HepG2 (cell line): ENCODE measurements around the gene EXOC6B. TPM values are rescaled to one million over a fixed set of nuclear protein-coding genes. Genes with fewer than 3 reads are reported as not detected.

Experiments used
- ARNT ChIP-seq: fragments of 450-650 bp; IDR thresholded peaks from 2 replicates; pipeline ENCODE4 v1.6.1; 2017
- JDP2 ChIP-seq: sonication (generic); formaldehyde crosslinking; IDR thresholded peaks from 2 replicates; pipeline ENCODE4 v1.8.1; 2022; ENCODE audit warnings: missing genetic modification reagents, borderline replicate concordance
- KLF13 ChIP-seq: sonication (generic); formaldehyde crosslinking; IDR thresholded peaks from 2 replicates; pipeline ENCODE4 v1.4.0; 2020; ENCODE audit warnings: mild to moderate bottlenecking, missing genetic modification reagents
- MEF2D ChIP-seq: sonication (generic); formaldehyde crosslinking; IDR thresholded peaks from 2 replicates; pipeline ENCODE4 v1.5.1; 2020; ENCODE audit warnings: mild to moderate bottlenecking, missing genetic modification reagents
- NFYB ChIP-seq: sonication (generic); formaldehyde crosslinking; IDR thresholded peaks from 2 replicates; pipeline ENCODE4 v1.4.0; 2020; ENCODE audit warnings: missing genetic modification reagents
- NONO ChIP-seq, 2 experiments: fragments of 450-650 bp in 1 of 2; sonication (generic) in 1 of 2; formaldehyde crosslinking in 1 of 2; IDR thresholded peaks in 1 of 2; conservative IDR thresholded peaks in 1 of 2; 2 replicates each; pipeline versions ENCODE4 v1.6.1 to v1.8.0; 2017 to 2022; ENCODE audit warnings: mild to moderate bottlenecking in 1 of 2, missing genetic modification reagents in 1 of 2, moderate library complexity in 1 of 2
- NRL ChIP-seq: sonication (generic); formaldehyde crosslinking; IDR thresholded peaks from 2 replicates; pipeline ENCODE4 v1.5.0; 2020; ENCODE audit warnings: missing genetic modification reagents, mild to moderate bottlenecking, moderate library complexity, borderline replicate concordance
- RBM22 ChIP-seq: fragments of 200-400 bp; formaldehyde crosslinking; optimal IDR thresholded peaks from 2 replicates; pipeline ENCODE3; 2017; ENCODE audit warnings: mild to moderate bottlenecking, low read length, moderate library complexity
- SKI ChIP-seq: fragments of 450-650 bp; IDR thresholded peaks from one replicate; pipeline ENCODE4 v1.6.1; 2018; ENCODE audit warnings: mild to moderate bottlenecking; ENCODE audit not compliant: partially characterized antibody
- SOX13 ChIP-seq, 3 experiments: fragments of 450-650 bp in 1 of 3; sonication (generic) in 1 of 3; formaldehyde crosslinking in 1 of 3; IDR thresholded peaks in 2 of 3; conservative IDR thresholded peaks in 1 of 3; 2 replicates each; pipeline versions ENCODE4 v1.5.0 to v1.6.1; 2016 to 2020; ENCODE audit warnings: antibody characterized with exemption in 1 of 3, mild to moderate bottlenecking in 1 of 3, missing compliant biosample characterization in 1 of 3, missing genetic modification reagents in 1 of 3, moderate library complexity in 1 of 3
- TBL1XR1 ChIP-seq: fragments of 150-350 bp; IDR thresholded peaks from 2 replicates; pipeline ENCODE4 v1.6.1; 2014; ENCODE audit warnings: borderline replicate concordance, low read length; ENCODE audit not compliant: partially characterized antibody
- TRIM24 ChIP-seq: sonication (generic); formaldehyde crosslinking; IDR thresholded peaks from 2 replicates; pipeline ENCODE4 v1.8.0; 2022; ENCODE audit warnings: mild to moderate bottlenecking, missing genetic modification reagents
- ZMAT3 ChIP-seq: sonication (generic); formaldehyde crosslinking; conservative IDR thresholded peaks from 2 replicates; pipeline ENCODE4 v1.7.0; 2021; ENCODE audit warnings: missing genetic modification reagents
- ZNF260 ChIP-seq: sonication (generic); formaldehyde crosslinking; IDR thresholded peaks from 2 replicates; pipeline ENCODE4 v1.4.0; 2020; ENCODE audit warnings: missing genetic modification reagents, low read depth, mild to moderate bottlenecking, borderline replicate concordance
- ZNF670 ChIP-seq: sonication (generic); formaldehyde crosslinking; IDR thresholded peaks from 2 replicates; pipeline ENCODE4 v1.8.0; 2022; ENCODE audit warnings: mild to moderate bottlenecking, missing genetic modification reagents, borderline replicate concordance
- ZNF678 ChIP-seq: sonication (generic); formaldehyde crosslinking; IDR thresholded peaks from 2 replicates; pipeline ENCODE4 v1.4.0; 2020; ENCODE audit warnings: mild to moderate bottlenecking, missing genetic modification reagents
- ZNF7 ChIP-seq: IDR thresholded peaks from 2 replicates; pipeline ENCODE4 v1.6.1; 2016; ENCODE audit warnings: missing biosample characterization, missing genetic modification reagents
- ZNF766 ChIP-seq: sonication (generic); formaldehyde crosslinking; IDR thresholded peaks from 2 replicates; pipeline ENCODE4 v1.5.0; 2020; ENCODE audit warnings: missing genetic modification reagents, borderline replicate concordance
- polyA plus RNA-seq, 8 experiments: library from polyadenylated mRNA; depleted of rRNA in 3 of 8; stranded (reverse) in 7 of 8; unstranded in 1 of 8; fragments of >200 nt; fragmentation: Illumina TruSeq in 4 of 8; extraction: Trizol in 4 of 8; gene quantifications; 2 replicates each; pipeline versions ENCODE4 v1.2.1 to v1.2.3, GENCODE V29; 2011 to 2016; ENCODE audit warnings: low read depth in 4 of 8, missing spikeins in 1 of 8, mixed read lengths in 1 of 8; ENCODE audit not compliant: insufficient read depth in 1 of 8
- total RNA-seq, 5 experiments: library from RNA; depleted of rRNA; stranded (reverse); fragments of >200 nt; fragmentation: Illumina TruSeq; extraction: Trizol; gene quantifications; 2 replicates each; pipeline ENCODE4 v1.2.3, GENCODE V29; 2016; ENCODE audit warnings: low read depth in 1 of 5
- TF ChIP-seq, protein P1 (sequence below): IDR thresholded peaks from 2 replicates; pipeline ENCODE4 v1.6.1; 2016; ENCODE audit warnings: low read depth, borderline replicate concordance
- TF ChIP-seq, protein P2 (sequence below): sonication (generic); formaldehyde crosslinking; conservative IDR thresholded peaks from 2 replicates; pipeline ENCODE4 v1.8.1; 2023; ENCODE audit warnings: missing genetic modification reagents
- TF ChIP-seq, protein P3 (sequence below): sonication (generic); formaldehyde crosslinking; IDR thresholded peaks from 2 replicates; pipeline ENCODE4 v1.5.0; 2020; ENCODE audit warnings: missing genetic modification reagents, mild to moderate bottlenecking, borderline replicate concordance
- TF ChIP-seq, protein P4 (sequence below): sonication (generic); formaldehyde crosslinking; IDR thresholded peaks from 2 replicates; pipeline ENCODE4 v1.4.0; 2020; ENCODE audit warnings: missing genetic modification reagents
- TF ChIP-seq, protein P5 (sequence below), 2 experiments: sonication (generic) in 1 of 2; formaldehyde crosslinking in 1 of 2; IDR thresholded peaks; 2 replicates each; pipeline versions ENCODE4 v1.4.0 to v1.6.1; 2018 to 2020; ENCODE audit warnings: missing genetic modification reagents in 2 of 2, borderline replicate concordance in 1 of 2, low read depth in 1 of 2, mild to moderate bottlenecking in 1 of 2, missing biosample characterization in 1 of 2

EXOC6B gene
- total and polyA plus RNA-seq, 2 of the 13 experiments (the other 11 are each of a cell fraction or from before 2014, with no cell fraction given) = 9.1 to 15.9 TPM

DNA sequence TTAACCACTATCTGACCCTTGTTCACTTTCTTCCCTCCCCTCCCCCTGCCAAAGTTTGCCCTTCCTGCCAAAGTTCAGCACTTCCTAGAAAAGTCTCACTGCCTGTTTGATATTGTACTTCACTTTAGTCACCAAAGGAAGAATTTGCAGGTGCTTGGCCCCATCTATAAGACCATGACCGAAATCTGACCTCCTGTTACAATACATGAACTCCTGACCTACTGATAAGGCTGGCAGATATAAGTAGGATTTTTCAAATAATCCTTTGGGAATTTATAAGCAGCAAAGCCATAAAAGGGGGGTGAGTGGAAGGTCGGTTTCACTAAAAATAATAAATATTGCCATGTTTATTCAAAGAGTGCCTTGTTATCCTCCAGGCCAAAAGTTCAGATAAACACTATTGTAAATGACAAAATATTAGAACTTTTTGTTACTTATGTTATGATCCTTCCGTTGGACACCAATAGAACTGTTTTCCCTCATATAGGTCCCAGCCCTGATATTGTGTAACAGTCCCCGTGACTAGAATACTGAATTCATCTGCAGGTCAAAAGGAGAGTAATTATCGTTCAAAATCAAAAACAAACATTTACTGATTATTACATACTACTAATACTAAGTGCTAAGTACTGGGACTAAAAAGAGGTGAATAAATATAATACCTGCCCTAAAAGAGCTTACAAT is 277.6 kb downstream of the EXOC6B start (continued):
- TF ChIP-seq, protein P1, sequence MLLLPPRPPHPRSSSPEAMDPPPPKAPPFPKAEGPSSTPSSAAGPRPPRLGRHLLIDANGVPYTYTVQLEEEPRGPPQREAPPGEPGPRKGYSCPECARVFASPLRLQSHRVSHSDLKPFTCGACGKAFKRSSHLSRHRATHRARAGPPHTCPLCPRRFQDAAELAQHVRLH (CRISPR knock-in tag) = no peak
- TF ChIP-seq RBM22 = no peak
- TF ChIP-seq ZNF670 = no peak
- no peak for TF ChIP-seq MEF2D (CRISPR knock-in tag)
- TF ChIP-seq ARNT = no peak
- TF ChIP-seq TBL1XR1 = peak; percentile 74
- TF ChIP-seq ZNF678 (CRISPR knock-in tag) = no peak
- TF ChIP-seq ZMAT3 (CRISPR knock-in tag) = no peak
- TF ChIP-seq JDP2 = no peak
- TF ChIP-seq NONO (IDR thresholded peaks at IDR 0.05) = no peak
- TF ChIP-seq NONO (CRISPR knock-in tag; conservative IDR thresholded peaks at IDR 0.05) = no peak
- TF ChIP-seq TRIM24 (CRISPR knock-in tag) = no peak
- TF ChIP-seq NRL (CRISPR knock-in tag) = no peak
- TF ChIP-seq, protein P2, sequence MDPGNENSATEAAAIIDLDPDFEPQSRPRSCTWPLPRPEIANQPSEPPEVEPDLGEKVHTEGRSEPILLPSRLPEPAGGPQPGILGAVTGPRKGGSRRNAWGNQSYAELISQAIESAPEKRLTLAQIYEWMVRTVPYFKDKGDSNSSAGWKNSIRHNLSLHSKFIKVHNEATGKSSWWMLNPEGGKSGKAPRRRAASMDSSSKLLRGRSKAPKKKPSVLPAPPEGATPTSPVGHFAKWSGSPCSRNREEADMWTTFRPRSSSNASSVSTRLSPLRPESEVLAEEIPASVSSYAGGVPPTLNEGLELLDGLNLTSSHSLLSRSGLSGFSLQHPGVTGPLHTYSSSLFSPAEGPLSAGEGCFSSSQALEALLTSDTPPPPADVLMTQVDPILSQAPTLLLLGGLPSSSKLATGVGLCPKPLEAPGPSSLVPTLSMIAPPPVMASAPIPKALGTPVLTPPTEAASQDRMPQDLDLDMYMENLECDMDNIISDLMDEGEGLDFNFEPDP = no peak
- no peak for TF ChIP-seq KLF13 (CRISPR knock-in tag)
- no peak for TF ChIP-seq NFYB (CRISPR knock-in tag)
- TF ChIP-seq, protein P3, sequence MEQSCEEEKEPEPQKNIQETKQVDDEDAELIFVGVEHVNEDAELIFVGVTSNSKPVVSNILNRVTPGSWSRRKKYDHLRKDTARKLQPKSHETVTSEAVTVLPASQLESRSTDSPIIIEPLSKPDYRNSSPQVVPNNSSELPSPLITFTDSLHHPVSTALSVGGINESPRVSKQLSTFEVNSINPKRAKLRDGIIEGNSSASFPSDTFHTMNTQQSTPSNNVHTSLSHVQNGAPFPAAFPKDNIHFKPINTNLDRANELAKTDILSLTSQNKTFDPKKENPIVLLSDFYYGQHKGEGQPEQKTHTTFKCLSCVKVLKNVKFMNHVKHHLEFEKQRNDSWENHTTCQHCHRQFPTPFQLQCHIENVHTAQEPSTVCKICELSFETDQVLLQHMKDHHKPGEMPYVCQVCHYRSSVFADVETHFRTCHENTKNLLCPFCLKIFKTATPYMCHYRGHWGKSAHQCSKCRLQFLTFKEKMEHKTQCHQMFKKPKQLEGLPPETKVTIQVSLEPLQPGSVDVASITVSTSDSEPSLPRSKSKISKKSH (CRISPR knock-in tag) = no peak
- no peak for TF ChIP-seq SKI
- TF ChIP-seq ZNF766 (CRISPR knock-in tag) = no peak
- TF ChIP-seq, protein P4, sequence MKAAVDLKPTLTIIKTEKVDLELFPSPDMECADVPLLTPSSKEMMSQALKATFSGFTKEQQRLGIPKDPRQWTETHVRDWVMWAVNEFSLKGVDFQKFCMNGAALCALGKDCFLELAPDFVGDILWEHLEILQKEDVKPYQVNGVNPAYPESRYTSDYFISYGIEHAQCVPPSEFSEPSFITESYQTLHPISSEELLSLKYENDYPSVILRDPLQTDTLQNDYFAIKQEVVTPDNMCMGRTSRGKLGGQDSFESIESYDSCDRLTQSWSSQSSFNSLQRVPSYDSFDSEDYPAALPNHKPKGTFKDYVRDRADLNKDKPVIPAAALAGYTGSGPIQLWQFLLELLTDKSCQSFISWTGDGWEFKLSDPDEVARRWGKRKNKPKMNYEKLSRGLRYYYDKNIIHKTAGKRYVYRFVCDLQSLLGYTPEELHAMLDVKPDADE = no peak
- TF ChIP-seq, protein P5, sequence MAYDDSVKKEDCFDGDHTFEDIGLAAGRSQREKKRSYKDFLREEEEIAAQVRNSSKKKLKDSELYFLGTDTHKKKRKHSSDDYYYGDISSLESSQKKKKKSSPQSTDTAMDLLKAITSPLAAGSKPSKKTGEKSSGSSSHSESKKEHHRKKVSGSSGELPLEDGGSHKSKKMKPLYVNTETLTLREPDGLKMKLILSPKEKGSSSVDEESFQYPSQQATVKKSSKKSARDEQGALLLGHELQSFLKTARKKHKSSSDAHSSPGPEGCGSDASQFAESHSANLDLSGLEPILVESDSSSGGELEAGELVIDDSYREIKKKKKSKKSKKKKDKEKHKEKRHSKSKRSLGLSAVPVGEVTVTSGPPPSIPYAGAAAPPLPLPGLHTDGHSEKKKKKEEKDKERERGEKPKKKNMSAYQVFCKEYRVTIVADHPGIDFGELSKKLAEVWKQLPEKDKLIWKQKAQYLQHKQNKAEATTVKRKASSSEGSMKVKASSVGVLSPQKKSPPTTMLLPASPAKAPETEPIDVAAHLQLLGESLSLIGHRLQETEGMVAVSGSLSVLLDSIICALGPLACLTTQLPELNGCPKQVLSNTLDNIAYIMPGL (CRISPR knock-in tag; IDR thresholded peaks at IDR 0.05; ENCODE audit: borderline replicate concordance in 1 of 2, low read depth in 1 of 2) = no peak
- no peak for TF ChIP-seq ZNF260 (CRISPR knock-in tag)
- no peak for TF ChIP-seq ZNF7 (CRISPR knock-in tag)
- TF ChIP-seq SOX13 (IDR thresholded peaks at IDR 0.05) = no peak
- peak in 1 of 2 experiments; percentile 84; a peak in 2 of 4 replicates for TF ChIP-seq SOX13 (CRISPR knock-in tag; conservative IDR thresholded peaks at IDR 0.05 in 1 of 2, IDR thresholded peaks at IDR 0.05 in 1 of 2)
